Mucosa of descending colon (tissue), 3 donors: ENCODE data around the gene CMYA5. TPM values are rescaled to one million over a fixed set of nuclear protein-coding genes. Genes with fewer than 3 reads are reported as not detected.

ENCODE experiments used
- ATAC-seq: fragments of 200-7000 bp; cut with Tn5 transposase; one replicate; pipeline ENCODE4 v1.9.1; 2020; ENCODE audit warnings: mild to moderate bottlenecking, moderate library complexity
- DNase-seq, 3 donors: peaks; one replicate each; pipeline ENCODE4 v3.0.0-alpha.2; 2020
- H3K36me3 ChIP-seq: fragments of 200-600 bp; one replicate; pipeline ENCODE4 v1.8.0; 2021; ENCODE audit warnings: low read depth, mild to moderate bottlenecking
- H3K4me1 ChIP-seq: fragments of 200-600 bp; one replicate; pipeline ENCODE4 v1.8.0; 2021; ENCODE audit warnings: low read depth, mild to moderate bottlenecking
- H3K4me3 ChIP-seq: fragments of 200-600 bp; one replicate; pipeline ENCODE4 v1.8.0; 2021; ENCODE audit warnings: mild to moderate bottlenecking
- H3K9me3 ChIP-seq: fragments of 200-600 bp; one replicate; pipeline ENCODE4 v1.8.0; 2021; ENCODE audit warnings: mild to moderate bottlenecking
- intact Hi-C, 2 donors: fragments of 100-400 bp; cut with DNase I in 1 of 2; cut with micrococcal nuclease in 1 of 2; formaldehyde crosslinking; loops; one replicate each; pipeline versions ENCODE4 v1.11.0 to v1.11.1; 2022; cut with DNase I, micrococcal nuclease
- total RNA-seq, 3 donors: library from RNA; stranded (reverse); fragmentation: NEBNext Ultra II Directional in 2 of 3; extraction: Animal tissue kit (Norgen Biotek cat#: 25700) in 2 of 3; gene quantifications; one replicate each; pipeline versions ENCODE4 v1.2.1 to v1.2.4, GENCODE V29; 2021 to 2023
- TF ChIP-seq, protein P1 (sequence below): fragments of 200-600 bp; IDR thresholded peaks from one replicate; pipeline ENCODE4 v1.8.0; 2022; ENCODE audit warnings: antibody characterized with exemption, mild to moderate bottlenecking
- donor health status: DM: no; HTN: no; CAD: no; lungs with moderate emphysema.
- donor health status: DM: no; HTN: no; CAD: no.
- donor health status: DM: no; HTN: yes; CAD: no.

CMYA5 gene
- total RNA-seq, 3 donors from 2014 or later: 0.55 to 3.3 (median 1.1) TPM

DNA sequence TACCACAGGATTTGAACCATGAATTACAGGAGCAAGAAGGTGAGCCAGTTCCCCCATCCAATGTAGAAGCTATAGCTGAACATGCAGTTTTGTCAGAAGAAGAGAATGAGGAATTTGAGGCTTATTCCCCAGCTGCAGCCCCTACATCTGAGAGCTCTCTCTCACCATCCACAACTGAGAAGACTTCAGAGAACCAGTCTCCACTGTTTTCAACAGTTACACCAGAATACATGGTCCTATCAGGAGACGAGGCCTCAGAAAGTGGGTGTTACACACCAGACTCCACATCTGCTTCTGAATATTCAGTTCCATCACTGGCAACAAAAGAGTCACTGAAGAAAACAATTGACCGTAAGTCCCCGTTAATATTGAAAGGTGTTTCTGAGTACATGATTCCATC lies 40.9 kb downstream of the CMYA5 start:
- no peak for DNase-seq
- Histone ChIP-seq H3K36me3 (no peaks in the 10 kb centered on the region), H3K4me3 (no peak overlapping the region), H3K9me3 (no peaks in the 10 kb centered on the region), H3K4me1 (no peaks in the 10 kb centered on the region)
- ATAC-seq: no peak
- TF ChIP-seq, protein P1, sequence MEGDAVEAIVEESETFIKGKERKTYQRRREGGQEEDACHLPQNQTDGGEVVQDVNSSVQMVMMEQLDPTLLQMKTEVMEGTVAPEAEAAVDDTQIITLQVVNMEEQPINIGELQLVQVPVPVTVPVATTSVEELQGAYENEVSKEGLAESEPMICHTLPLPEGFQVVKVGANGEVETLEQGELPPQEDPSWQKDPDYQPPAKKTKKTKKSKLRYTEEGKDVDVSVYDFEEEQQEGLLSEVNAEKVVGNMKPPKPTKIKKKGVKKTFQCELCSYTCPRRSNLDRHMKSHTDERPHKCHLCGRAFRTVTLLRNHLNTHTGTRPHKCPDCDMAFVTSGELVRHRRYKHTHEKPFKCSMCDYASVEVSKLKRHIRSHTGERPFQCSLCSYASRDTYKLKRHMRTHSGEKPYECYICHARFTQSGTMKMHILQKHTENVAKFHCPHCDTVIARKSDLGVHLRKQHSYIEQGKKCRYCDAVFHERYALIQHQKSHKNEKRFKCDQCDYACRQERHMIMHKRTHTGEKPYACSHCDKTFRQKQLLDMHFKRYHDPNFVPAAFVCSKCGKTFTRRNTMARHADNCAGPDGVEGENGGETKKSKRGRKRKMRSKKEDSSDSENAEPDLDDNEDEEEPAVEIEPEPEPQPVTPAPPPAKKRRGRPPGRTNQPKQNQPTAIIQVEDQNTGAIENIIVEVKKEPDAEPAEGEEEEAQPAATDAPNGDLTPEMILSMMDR: no peak
- intact Hi-C loops: no loop called here

DNA sequence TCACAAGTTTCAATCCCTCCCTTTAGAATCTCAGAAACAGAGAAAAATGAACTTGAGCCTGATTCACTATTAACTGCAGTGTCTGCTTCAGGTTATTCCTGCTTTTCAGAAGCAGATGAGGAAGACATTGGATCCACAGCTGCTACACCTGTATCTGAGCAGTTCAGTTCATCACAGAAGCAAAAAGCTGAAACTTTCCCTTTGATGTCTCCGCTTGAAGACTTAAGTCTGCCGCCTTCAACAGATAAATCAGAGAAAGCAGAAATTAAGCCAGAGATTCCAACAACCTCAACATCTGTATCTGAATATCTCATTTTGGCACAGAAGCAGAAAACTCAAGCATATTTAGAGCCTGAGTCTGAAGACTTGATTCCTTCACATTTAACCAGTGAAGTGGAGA lies 42.1 kb downstream of the CMYA5 start:
- Histone ChIP-seq H3K9me3 (no peaks in the 10 kb centered on the region), H3K4me3 (no peak overlapping the region), H3K36me3 (no peaks in the 10 kb centered on the region), H3K4me1 (no peaks in the 10 kb centered on the region)
- intact Hi-C loops: no loop called here
- TF ChIP-seq, protein P1: no peak
- ATAC-seq: no peak
- no peak for DNase-seq

DNA sequence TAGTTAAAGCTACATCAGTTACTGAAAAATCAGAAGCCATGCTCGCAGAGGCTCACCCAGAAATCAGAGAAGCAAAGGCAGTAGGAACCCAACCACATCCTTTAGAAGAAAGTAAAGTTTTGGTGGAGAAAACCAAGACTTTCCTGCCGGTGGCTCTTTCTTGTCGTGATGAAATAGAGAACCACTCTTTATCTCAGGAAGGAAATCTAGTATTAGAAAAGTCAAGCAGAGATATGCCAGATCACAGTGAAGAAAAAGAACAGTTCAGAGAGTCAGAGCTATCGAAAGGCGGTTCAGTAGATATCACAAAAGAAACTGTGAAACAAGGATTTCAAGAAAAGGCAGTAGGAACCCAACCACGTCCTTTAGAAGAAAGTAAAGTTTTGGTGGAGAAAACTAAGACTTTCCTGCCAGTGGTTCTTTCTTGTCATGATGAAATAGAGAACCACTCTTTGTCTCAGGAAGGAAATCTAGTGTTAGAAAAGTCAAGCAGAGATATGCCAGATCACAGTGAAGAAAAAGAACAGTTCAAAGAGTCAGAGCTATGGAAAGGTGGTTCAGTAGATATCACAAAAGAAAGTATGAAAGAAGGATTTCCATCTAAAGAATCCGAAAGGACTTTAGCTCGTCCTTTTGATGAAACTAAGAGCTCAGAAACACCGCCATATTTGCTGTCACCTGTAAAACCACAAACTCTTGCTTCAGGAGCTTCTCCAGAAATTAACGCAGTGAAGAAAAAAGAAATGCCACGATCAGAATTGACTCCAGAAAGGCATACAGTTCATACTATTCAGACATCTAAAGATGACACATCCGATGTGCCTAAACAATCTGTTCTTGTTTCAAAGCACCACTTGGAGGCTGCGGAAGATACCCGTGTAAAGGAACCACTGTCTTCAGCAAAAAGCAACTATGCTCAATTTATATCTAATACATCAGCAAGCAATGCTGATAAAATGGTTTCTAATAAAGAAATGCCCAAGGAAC lies 47.2 kb downstream of the CMYA5 start:
- TF ChIP-seq, protein P1: no peak
- Histone ChIP-seq H3K36me3 (no peaks in the 10 kb centered on the region), H3K4me3 (no peak overlapping the region), H3K9me3 (no peaks in the 10 kb centered on the region), H3K4me1 (no peaks in the 10 kb centered on the region)
- DNase-seq (no peak), ATAC-seq (no peak)
- intact Hi-C loops: no loop called here

DNA sequence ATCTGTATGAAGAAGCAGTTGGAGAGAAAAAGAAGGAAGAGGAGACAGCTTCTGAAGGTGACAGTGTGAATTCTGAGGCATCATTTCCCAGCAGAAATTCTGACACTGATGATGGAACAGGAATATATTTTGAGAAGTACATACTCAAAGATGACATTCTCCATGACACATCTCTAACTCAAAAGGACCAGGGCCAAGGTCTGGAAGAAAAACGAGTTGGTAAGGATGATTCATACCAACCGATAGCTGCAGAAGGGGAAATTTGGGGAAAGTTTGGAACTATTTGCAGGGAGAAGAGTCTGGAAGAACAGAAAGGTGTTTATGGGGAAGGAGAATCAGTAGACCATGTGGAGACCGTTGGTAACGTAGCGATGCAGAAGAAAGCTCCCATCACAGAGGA lies 48.7 kb downstream of the CMYA5 start:
- no peak overlapping the region for H3K4me3 ChIP-seq
- no peaks in the 10 kb centered on the region for H3K36me3 ChIP-seq
- no peaks in the 10 kb centered on the region for H3K4me1 ChIP-seq
- TF ChIP-seq, protein P1: no peak
- no peak for ATAC-seq
- DNase-seq: no peak
- intact Hi-C loops: no loop called here
- no peaks in the 10 kb centered on the region for H3K9me3 ChIP-seq

DNA sequence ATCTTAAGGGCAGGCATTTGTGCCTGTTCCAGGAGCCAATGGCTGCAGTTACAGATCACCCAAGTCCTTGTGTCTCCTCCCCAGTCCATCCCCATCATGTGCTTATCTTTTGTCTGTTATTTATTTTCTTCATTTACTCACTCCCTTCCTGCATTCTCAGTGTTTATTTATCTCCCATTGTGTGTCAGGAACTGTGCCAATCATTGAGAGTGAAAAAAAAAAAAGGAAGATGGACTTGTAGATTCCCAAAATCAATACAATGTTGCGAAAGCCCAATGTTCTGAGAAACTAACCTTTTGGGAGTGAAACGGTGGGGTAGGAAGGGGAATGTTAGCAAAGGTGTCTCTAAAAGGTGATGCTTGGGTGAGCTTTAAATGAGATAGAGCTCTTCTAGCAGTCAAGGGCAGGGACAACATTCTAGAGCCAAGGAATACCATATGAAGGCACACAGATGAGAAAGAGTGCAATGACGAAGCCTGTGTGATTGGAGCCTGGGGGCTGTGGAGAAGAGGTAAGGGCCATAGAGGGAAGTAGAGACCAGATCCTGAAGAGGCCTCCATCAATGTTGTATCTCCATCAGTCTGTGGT lies 53.0 kb downstream of the CMYA5 start:
- no peaks in the 10 kb centered on the region for H3K9me3 ChIP-seq
- H3K4me1 ChIP-seq: no peaks in the 10 kb centered on the region
- H3K36me3 ChIP-seq: no peaks in the 10 kb centered on the region
- H3K4me3 ChIP-seq: no peak overlapping the region
- ATAC-seq (no peak), DNase-seq (no peak)
- TF ChIP-seq, protein P1: no peak
- intact Hi-C loops: no loop called here
